Suprapubic skin (tissue), 4 donors: ENCODE data around the gene NPC1.

Experiments
- POLR2A ChIP-seq, 2 donors: fragments of 450-650 bp; IDR thresholded peaks; one replicate each; pipeline ENCODE4 v1.6.1; 2017; ENCODE audit warnings: antibody characterized with exemption in 2 of 2, mild to moderate bottlenecking in 2 of 2, moderate library complexity in 2 of 2
- POLR2AphosphoS5 ChIP-seq, 3 donors: sonication (generic); formaldehyde crosslinking; IDR thresholded peaks; one replicate each; pipeline ENCODE4 v1.6.1; 2017; ENCODE audit warnings: antibody characterized with exemption in 3 of 3

DNA sequence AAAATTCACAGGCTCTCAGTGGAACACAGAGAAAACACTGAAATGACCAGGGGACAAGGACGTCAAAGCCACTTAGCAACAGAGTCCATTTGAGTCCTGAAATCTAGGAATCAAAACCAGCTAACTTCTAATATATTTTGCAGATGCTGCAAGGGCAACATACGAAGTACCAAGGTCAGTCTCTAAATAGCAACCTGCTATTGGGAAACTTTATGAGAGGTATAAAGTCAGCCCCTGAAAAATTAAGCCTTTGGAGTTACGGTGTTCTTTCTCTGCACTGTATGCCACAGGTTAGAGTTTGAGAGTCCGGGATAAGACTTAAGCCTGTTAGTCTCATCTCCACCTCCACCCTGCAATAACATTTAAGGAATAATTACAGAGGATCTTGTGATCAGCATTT is 13.3 kb downstream of the NPC1 start:
- TF ChIP-seq POLR2A (IDR thresholded peaks at IDR 0.05) = no peak
- TF ChIP-seq POLR2AphosphoS5 (IDR thresholded peaks at IDR 0.05) = no peak
